ENCODE data around the gene CSNK1D.

DNA sequence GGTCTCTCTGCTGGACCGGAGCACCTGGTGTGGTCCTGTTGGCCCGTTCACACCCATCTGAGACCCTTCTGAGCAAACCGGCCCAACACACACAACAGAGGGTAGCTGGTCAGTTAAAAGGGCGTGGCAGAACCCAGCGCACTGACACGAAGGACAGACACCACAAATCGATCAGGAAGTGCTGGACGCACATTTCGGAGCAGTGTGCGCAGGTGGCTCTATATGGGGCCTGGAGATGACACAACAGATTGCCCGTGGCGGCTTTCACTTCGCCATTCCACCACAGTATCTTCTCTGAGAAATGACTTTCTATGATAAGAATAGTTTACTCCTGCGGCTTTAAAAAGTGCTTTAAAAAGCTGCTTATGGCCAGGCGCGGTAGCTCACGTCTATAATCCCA is 73.4 kb downstream of the CSNK1D start:
- TF ChIP-seq, protein P1, sequence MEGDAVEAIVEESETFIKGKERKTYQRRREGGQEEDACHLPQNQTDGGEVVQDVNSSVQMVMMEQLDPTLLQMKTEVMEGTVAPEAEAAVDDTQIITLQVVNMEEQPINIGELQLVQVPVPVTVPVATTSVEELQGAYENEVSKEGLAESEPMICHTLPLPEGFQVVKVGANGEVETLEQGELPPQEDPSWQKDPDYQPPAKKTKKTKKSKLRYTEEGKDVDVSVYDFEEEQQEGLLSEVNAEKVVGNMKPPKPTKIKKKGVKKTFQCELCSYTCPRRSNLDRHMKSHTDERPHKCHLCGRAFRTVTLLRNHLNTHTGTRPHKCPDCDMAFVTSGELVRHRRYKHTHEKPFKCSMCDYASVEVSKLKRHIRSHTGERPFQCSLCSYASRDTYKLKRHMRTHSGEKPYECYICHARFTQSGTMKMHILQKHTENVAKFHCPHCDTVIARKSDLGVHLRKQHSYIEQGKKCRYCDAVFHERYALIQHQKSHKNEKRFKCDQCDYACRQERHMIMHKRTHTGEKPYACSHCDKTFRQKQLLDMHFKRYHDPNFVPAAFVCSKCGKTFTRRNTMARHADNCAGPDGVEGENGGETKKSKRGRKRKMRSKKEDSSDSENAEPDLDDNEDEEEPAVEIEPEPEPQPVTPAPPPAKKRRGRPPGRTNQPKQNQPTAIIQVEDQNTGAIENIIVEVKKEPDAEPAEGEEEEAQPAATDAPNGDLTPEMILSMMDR (conservative IDR thresholded peaks at IDR 0.05; ENCODE audit: low read depth in 2 of 2), result no peak
- TF ChIP-seq CREB1 (CRISPR knock-in tag; IDR thresholded peaks at IDR 0.05; ENCODE audit: low read depth) (no peak), POLR2AphosphoS5 (IDR thresholded peaks at IDR 0.05; ENCODE audit: low read depth) (no peak), STAT1 (IDR thresholded peaks at IDR 0.05; ENCODE audit: unreplicated experiment) (no peak), EZH2 (IDR thresholded peaks at IDR 0.05; ENCODE audit: low read depth, unreplicated experiment) (no peak), JUNB (IDR thresholded peaks at IDR 0.05; ENCODE audit: unreplicated experiment) (no peak), EZH2phosphoT487 (IDR thresholded peaks at IDR 0.05; ENCODE audit: unreplicated experiment) (no peak), NANOG (IDR thresholded peaks at IDR 0.05; ENCODE audit: borderline replicate concordance) (no peak)
- TF ChIP-seq, protein P2, sequence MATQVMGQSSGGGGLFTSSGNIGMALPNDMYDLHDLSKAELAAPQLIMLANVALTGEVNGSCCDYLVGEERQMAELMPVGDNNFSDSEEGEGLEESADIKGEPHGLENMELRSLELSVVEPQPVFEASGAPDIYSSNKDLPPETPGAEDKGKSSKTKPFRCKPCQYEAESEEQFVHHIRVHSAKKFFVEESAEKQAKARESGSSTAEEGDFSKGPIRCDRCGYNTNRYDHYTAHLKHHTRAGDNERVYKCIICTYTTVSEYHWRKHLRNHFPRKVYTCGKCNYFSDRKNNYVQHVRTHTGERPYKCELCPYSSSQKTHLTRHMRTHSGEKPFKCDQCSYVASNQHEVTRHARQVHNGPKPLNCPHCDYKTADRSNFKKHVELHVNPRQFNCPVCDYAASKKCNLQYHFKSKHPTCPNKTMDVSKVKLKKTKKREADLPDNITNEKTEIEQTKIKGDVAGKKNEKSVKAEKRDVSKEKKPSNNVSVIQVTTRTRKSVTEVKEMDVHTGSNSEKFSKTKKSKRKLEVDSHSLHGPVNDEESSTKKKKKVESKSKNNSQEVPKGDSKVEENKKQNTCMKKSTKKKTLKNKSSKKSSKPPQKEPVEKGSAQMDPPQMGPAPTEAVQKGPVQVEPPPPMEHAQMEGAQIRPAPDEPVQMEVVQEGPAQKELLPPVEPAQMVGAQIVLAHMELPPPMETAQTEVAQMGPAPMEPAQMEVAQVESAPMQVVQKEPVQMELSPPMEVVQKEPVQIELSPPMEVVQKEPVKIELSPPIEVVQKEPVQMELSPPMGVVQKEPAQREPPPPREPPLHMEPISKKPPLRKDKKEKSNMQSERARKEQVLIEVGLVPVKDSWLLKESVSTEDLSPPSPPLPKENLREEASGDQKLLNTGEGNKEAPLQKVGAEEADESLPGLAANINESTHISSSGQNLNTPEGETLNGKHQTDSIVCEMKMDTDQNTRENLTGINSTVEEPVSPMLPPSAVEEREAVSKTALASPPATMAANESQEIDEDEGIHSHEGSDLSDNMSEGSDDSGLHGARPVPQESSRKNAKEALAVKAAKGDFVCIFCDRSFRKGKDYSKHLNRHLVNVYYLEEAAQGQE (IDR thresholded peaks at IDR 0.05; ENCODE audit: unreplicated experiment), result no peak
- TF ChIP-seq, protein P3, sequence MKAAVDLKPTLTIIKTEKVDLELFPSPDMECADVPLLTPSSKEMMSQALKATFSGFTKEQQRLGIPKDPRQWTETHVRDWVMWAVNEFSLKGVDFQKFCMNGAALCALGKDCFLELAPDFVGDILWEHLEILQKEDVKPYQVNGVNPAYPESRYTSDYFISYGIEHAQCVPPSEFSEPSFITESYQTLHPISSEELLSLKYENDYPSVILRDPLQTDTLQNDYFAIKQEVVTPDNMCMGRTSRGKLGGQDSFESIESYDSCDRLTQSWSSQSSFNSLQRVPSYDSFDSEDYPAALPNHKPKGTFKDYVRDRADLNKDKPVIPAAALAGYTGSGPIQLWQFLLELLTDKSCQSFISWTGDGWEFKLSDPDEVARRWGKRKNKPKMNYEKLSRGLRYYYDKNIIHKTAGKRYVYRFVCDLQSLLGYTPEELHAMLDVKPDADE (IDR thresholded peaks at IDR 0.05), result no peak
